ENCODE data around the gene PLEK2. TPM values are rescaled to one million over a fixed set of nuclear protein-coding genes. Genes with fewer than 3 reads are reported as not detected.

PLEK2 gene
- total RNA-seq, 1 donor from 2014 or later, result 2.5 TPM

DNA sequence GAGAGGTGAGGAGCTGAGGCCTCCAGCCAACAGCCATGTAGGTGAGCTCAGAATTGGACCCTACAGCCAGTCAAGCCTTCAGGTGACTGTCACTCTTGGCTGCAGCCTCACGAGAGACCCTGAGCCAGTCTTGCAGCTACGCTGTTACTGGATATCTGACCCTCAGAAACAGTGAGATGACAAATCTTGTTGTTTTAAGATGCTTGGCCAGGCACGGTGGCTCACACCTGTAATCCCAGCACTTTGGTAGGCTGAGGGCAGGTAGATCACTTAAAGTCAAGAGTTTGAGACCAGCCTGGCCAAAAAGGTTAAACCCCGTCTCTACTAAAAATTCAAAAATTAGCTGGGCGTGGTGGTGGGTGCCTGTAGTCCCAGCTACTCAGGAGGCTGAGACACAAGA is 6.2 kb downstream of the PLEK2 start:
- no peaks in the 10 kb centered on the region for H3K9me3 ChIP-seq
- no peaks in the 10 kb centered on the region for H3K27me3 ChIP-seq
- no peak for TF ChIP-seq CTCF (IDR thresholded peaks at IDR 0.05)
- intact Hi-C loops (cut with DNase I), result no loop called here
- H3K27ac ChIP-seq, result no peak overlapping the region
- no peak for ATAC-seq
- DNase-seq, result no peak
- no peaks in the 10 kb centered on the region for H3K36me3 ChIP-seq
- no peak overlapping the region for H3K4me3 ChIP-seq
- H3K4me1 ChIP-seq, result no peaks in the 10 kb centered on the region

DNA sequence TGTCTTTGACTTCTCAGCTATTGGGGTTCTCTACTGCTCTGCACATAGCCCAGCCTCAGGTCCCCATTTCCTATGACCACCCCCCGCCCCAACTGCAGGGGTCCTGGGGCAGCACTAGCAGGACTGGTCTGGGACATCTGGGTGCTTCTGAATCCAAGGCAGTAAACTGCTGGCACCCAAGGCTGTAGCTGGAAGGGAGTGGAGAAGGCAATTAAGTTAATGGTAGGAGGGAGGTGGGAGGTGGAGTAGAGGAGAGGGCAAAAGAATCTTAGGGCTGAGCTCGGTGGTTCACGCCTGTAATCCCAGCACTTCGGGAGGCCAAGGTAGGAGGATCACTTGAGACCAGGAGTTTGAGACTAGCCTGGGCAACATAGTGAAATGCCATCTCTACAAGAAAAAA is 11.5 kb downstream of the PLEK2 start:
- H3K9me3 ChIP-seq, result no peaks in the 10 kb centered on the region
- no peak for DNase-seq
- intact Hi-C loops (cut with DNase I), result no loop called here
- no peak for ATAC-seq
- H3K27ac ChIP-seq, result no peak overlapping the region
- H3K4me3 ChIP-seq, result no peak overlapping the region
- no peaks in the 10 kb centered on the region for H3K27me3 ChIP-seq
- no peaks in the 10 kb centered on the region for H3K36me3 ChIP-seq
- no peak for TF ChIP-seq CTCF (IDR thresholded peaks at IDR 0.05)
- no peaks in the 10 kb centered on the region for H3K4me1 ChIP-seq

GRCh38 chr14:67397536-67397935 is 14.4 kb downstream of the PLEK2 start:
- Histone ChIP-seq H3K27ac (no peak overlapping the region), H3K4me3 (no peak overlapping the region), H3K9me3 (no peaks in the 10 kb centered on the region), H3K4me1 (no peaks in the 10 kb centered on the region), H3K36me3 (no peaks in the 10 kb centered on the region), H3K27me3 (no peaks in the 10 kb centered on the region)
- no peak for DNase-seq
- no peak for ATAC-seq
- intact Hi-C loops (cut with DNase I), result no loop called here
- no peak for TF ChIP-seq CTCF (IDR thresholded peaks at IDR 0.05)

- Histone ChIP-seq H3K9me3 (no peaks in the 10 kb centered on the region), H3K27me3 (no peaks in the 10 kb centered on the region), H3K4me3 (no peak overlapping the region), H3K27ac (no peak overlapping the region), H3K36me3 (no peaks in the 10 kb centered on the region), H3K4me1 (no peaks in the 10 kb centered on the region)
- ATAC-seq (no peak), DNase-seq (no peak)
- intact Hi-C loops (cut with DNase I), result no loop called here
- TF ChIP-seq CTCF (IDR thresholded peaks at IDR 0.05), result no peak
Observed at GRCh38 chr14:67396381-67396970, 15.5 kb downstream of the PLEK2 start.

DNA sequence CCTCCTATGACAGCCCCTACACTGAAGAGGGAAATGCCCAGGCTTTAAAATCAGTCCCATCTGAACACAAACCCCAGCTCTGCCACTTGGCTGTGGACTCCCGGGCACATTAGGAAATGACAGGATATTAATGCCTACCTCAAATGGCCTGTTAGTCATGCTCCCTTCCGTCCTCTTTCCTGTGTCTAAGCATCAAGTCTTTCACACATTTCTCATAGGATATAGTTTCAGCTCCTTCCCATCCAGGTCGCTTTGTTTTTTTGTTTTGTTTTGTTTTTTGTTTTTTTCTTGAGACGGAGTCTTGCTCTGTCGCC is 16.1 kb downstream of the PLEK2 start:
- DNase-seq, result no peak
- Histone ChIP-seq H3K4me1 (no peaks in the 10 kb centered on the region), H3K36me3 (no peaks in the 10 kb centered on the region), H3K4me3 (no peak overlapping the region), H3K27me3 (no peaks in the 10 kb centered on the region), H3K27ac (no peak overlapping the region), H3K9me3 (no peaks in the 10 kb centered on the region)
- no peak for TF ChIP-seq CTCF (IDR thresholded peaks at IDR 0.05)
- no peak for ATAC-seq
- intact Hi-C loops (cut with DNase I), result no loop called here
